Ectodermal cell (in vitro differentiated cells): ENCODE data around the gene TMEM125.

Experiments
- H3K27ac ChIP-seq: 2 replicates; pipeline ENCODE4 v1.7.0; 2013; ENCODE audit warnings: mild to moderate bottlenecking, low read depth, low read length; ENCODE audit not compliant: insufficient read depth, poor library complexity, severe bottlenecking
- H3K27me3 ChIP-seq: 2 replicates; pipeline ENCODE4 v1.7.0; 2013; ENCODE audit warnings: mild to moderate bottlenecking, low read length; ENCODE audit not compliant: insufficient read depth, control insufficient read depth, poor library complexity, severe bottlenecking
- H3K36me3 ChIP-seq: one replicate; pipeline ENCODE4 v1.7.0; 2013; ENCODE audit warnings: low read length; ENCODE audit not compliant: control insufficient read depth, insufficient read depth
- H3K4me1 ChIP-seq: one replicate; pipeline ENCODE4 v1.7.0; 2013; ENCODE audit warnings: low read length; ENCODE audit not compliant: control insufficient read depth, insufficient read depth
- H3K4me3 ChIP-seq: 2 replicates; pipeline ENCODE4 v1.7.0; 2013; ENCODE audit warnings: low read depth, low read length, control low read depth; ENCODE audit not compliant: insufficient read depth
- H3K9me3 ChIP-seq: 2 replicates; pipeline ENCODE4 v1.7.0; 2013; ENCODE audit warnings: mild to moderate bottlenecking, low read length, moderate library complexity; ENCODE audit not compliant: control insufficient read depth
- WGBS, 2 experiments: methylation state at CpG; one replicate each; pipeline ENCODE4 v1.1.7; 2013; ENCODE audit warnings: missing lambda C conversion rate in 2 of 2; 5-methylcytosine and 5-hydroxymethylcytosine counted together

Gene TMEM125

GRCh38 chr1:43311521-43311920, 41.7 kb downstream of the TMEM125 start:
- H3K4me3 ChIP-seq: no peak overlapping the region

GRCh38 chr1:43312212-43312623, 42.4 kb downstream of the TMEM125 start:
- no peak overlapping the region for H3K27ac ChIP-seq
- H3K36me3 ChIP-seq: no peaks in the 10 kb centered on the region
- H3K4me1 ChIP-seq: no peaks in the 10 kb centered on the region
- WGBS, 2 experiments: 92 to 95% methylated on average over 19 of the region's 19 CpGs
- no peak overlapping the region for H3K4me3 ChIP-seq
- H3K9me3 ChIP-seq: no peaks in the 10 kb centered on the region
- no peaks in the 10 kb centered on the region for H3K27me3 ChIP-seq

More at GRCh38 chr1:43311521-43311920, 41.7 kb downstream of the TMEM125 start:
- WGBS, 2 experiments: 94 to 96% methylated on average over 9 of the region's 9 CpGs
- H3K27me3 ChIP-seq: no peaks in the 10 kb centered on the region
- no peaks in the 10 kb centered on the region for H3K36me3 ChIP-seq
- no peaks in the 10 kb centered on the region for H3K9me3 ChIP-seq
- no peaks in the 10 kb centered on the region for H3K4me1 ChIP-seq
- no peak overlapping the region for H3K27ac ChIP-seq

GRCh38 chr1:43312663-43313515, 43.1 kb downstream of the TMEM125 start:
- Histone ChIP-seq H3K4me3 (no peak overlapping the region), H3K4me1 (no peaks in the 10 kb centered on the region), H3K9me3 (no peaks in the 10 kb centered on the region), H3K27me3 (no peaks in the 10 kb centered on the region), H3K36me3 (no peaks in the 10 kb centered on the region), H3K27ac (no peak overlapping the region)
- WGBS, 2 experiments: 94 to 95% methylated on average over 24 of the region's 24 CpGs

GRCh38 chr1:43313771-43314170, 44.0 kb downstream of the TMEM125 start:
- Histone ChIP-seq H3K4me3 (no peak overlapping the region), H3K27ac (no peak overlapping the region), H3K9me3 (no peaks in the 10 kb centered on the region), H3K27me3 (no peaks in the 10 kb centered on the region), H3K4me1 (no peaks in the 10 kb centered on the region), H3K36me3 (no peaks in the 10 kb centered on the region)
- WGBS, 2 experiments: 93 to 94% methylated on average over 10 of the region's 10 CpGs

- no peaks in the 10 kb centered on the region for H3K9me3 ChIP-seq
- WGBS, 2 experiments: 90 to 91% methylated on average over 5 of the region's 5 CpGs
- H3K36me3 ChIP-seq: no peaks in the 10 kb centered on the region
- no peak overlapping the region for H3K27ac ChIP-seq
- H3K4me1 ChIP-seq: no peaks in the 10 kb centered on the region
- H3K4me3 ChIP-seq: no peak overlapping the region
- no peaks in the 10 kb centered on the region for H3K27me3 ChIP-seq
Observed at GRCh38 chr1:43314233-43314632, 44.5 kb downstream of the TMEM125 start.

GRCh38 chr1:43315481-43315880, 45.7 kb downstream of the TMEM125 start:
- no peaks in the 10 kb centered on the region for H3K36me3 ChIP-seq
- 94 to 95% methylated on average over 2 of the region's 3 CpGs for WGBS, 2 experiments
- no peak overlapping the region for H3K27ac ChIP-seq
- no peaks in the 10 kb centered on the region for H3K9me3 ChIP-seq
- no peaks in the 10 kb centered on the region for H3K27me3 ChIP-seq
- H3K4me3 ChIP-seq: no peak overlapping the region
- H3K4me1 ChIP-seq: no peaks in the 10 kb centered on the region

GRCh38 chr1:43315963-43316737, 46.4 kb downstream of the TMEM125 start:
- no peaks in the 10 kb centered on the region for H3K36me3 ChIP-seq
- no peak overlapping the region for H3K4me3 ChIP-seq
- no peaks in the 10 kb centered on the region for H3K4me1 ChIP-seq
- no peaks in the 10 kb centered on the region for H3K27me3 ChIP-seq
- WGBS, 2 experiments: 94% methylated on average over 10 of the region's 10 CpGs
- no peak overlapping the region for H3K27ac ChIP-seq
- no peaks in the 10 kb centered on the region for H3K9me3 ChIP-seq

GRCh38 chr1:43316738-43317520, 47.1 kb downstream of the TMEM125 start:
- Histone ChIP-seq H3K4me1 (no peaks in the 10 kb centered on the region), H3K27me3 (no peaks in the 10 kb centered on the region), H3K4me3 (no peak overlapping the region), H3K27ac (no peak overlapping the region), H3K9me3 (no peaks in the 10 kb centered on the region), H3K36me3 (no peaks in the 10 kb centered on the region)
- 91 to 92% methylated on average over 16 of the region's 16 CpGs for WGBS, 2 experiments

- no peaks in the 10 kb centered on the region for H3K4me1 ChIP-seq
- H3K27ac ChIP-seq: no peak overlapping the region
- no peak overlapping the region for H3K4me3 ChIP-seq
- H3K36me3 ChIP-seq: no peaks in the 10 kb centered on the region
- WGBS, 2 experiments: 91 to 92% methylated on average over 15 of the region's 15 CpGs
- no peaks in the 10 kb centered on the region for H3K27me3 ChIP-seq
- no peaks in the 10 kb centered on the region for H3K9me3 ChIP-seq
Observed at GRCh38 chr1:43317817-43318471, 48.2 kb downstream of the TMEM125 start.
